A172 (cell line): ENCODE measurements around the gene WDR5. TPM values are rescaled to one million over a fixed set of nuclear protein-coding genes. Genes with fewer than 3 reads are reported as not detected.

Experiments
- DNase-seq: peaks from one replicate; pipeline ENCODE4 v3.0.0-alpha.2; 2015; ENCODE audit warnings: low spot score
- total RNA-seq: library from RNA; depleted of rRNA; stranded (reverse); fragments of >200 nt; shearing (Covaris generic); gene quantifications from 2 replicates; pipeline ENCODE4 v1.2.3, GENCODE V29; 2014

WDR5 gene
- total RNA-seq, 1 experiment from 2014 or later = 35.7 TPM

DNA sequence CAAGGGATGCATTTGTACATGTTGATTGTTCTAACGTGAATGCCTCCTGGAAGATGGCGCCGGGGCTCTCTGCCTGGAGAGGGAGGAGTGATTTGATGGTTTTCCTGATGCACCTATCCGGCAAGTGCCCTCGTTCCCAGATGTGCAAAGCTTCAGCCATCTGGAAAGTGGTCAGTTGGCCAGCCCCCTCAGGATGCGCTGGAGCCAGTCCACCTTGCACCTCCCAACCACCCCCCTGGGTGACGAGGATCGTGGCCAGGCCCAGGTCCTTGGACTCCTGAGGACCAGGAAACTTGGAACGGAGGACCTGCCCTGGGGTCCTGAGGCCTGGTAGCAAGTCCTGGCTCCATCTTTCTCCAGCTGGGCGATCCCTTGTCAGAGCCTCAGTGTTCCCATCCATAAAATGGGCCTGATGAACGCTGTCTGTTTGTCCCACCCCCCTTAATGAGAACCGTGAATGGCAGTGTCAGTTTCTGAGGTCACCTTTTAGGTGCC lies 52.1 kb downstream of the WDR5 start:
- DNase-seq = no peak

DNA sequence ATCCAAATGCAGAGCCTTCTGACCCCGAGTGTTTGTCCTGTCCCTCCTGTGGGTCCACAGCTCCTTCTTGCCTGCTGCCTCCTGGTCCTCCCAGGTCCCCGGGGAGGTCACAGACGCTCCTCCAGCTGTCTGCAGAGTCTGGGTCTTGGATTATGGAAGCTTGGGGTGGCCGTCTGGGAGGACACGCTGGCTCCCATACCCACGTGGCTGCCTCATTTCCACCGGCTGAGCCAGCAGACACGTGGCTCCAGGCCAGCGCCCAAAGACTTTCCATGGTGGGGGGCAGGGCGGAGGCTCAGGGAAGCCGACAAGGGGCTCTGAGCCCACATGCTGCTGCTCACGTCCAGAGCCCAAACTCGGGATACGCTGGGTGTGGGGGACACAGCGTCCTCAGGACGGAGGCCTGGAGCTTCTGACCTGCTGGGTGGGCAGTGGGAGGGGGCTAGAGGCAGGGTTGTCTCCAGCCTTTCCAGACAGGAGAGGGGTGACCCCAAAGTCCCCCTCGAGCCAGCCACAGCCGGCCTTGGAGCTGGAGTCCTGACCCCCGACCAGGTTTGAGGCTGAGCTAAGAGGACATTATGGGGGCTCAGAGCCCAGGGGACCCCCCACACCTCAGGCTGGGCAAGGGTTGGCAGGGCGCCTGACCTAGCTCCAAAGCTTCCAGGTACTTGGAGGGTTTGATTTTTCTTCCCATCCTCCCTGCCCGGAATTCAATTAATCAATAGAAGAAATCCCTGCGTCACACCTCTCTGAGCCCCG lies 52.7 kb downstream of the WDR5 start:
- DNase-seq = no peak

DNA sequence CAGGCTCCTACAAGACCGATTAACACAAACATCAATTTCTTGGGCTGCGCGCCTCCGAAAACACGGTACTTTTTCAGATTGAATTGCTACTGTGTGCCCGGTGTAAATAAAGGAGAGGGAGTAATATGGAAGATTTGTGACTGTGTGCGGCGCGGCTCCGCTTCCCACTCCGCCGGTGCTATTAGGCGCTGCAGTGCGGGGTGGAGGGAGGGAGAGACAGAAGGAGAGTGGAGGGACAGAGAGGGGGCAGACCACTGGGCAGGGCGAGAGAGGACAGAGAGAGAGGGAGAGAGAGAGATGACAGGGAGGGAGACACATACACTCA lies 53.2 kb downstream of the WDR5 start:
- DNase-seq = no peak

DNA sequence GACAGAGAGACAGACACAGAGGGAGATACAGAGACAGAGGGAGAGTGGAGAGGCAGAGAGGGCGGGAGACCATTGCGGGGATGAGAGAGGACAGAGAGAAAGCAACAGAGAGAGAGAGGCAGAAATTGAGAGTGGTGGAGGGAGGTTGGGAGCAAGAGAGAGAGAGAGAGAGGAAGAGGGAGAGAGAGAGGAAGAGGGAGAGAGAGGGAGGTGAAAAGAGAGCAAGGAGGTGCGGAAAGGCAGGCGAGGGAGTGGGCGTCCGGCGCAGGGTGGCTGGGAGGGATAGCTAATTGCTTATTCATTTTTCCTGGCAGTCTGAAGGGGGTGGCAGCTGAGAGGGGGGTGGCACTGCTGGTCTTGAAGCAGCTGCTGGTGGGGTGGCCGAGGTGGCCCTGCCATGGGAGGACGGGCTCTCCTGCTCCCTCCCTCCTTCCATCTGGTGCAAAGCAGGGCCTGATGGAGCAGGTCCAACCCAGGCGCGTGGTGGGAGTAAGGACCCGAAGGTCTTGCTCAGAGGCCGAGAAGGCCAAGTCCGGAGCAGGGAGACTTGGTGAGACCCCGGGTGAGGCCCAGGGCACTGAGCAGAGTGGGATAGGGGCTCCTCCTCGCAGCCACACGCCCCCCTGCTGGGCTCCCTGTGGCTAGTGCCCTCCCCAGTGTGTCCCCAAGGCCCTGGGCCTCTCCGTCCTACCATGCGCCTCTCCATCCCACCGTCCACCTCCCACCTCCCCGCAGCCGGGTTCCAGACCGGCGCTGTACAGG lies 53.8 kb downstream of the WDR5 start:
- no peak for DNase-seq

DNA sequence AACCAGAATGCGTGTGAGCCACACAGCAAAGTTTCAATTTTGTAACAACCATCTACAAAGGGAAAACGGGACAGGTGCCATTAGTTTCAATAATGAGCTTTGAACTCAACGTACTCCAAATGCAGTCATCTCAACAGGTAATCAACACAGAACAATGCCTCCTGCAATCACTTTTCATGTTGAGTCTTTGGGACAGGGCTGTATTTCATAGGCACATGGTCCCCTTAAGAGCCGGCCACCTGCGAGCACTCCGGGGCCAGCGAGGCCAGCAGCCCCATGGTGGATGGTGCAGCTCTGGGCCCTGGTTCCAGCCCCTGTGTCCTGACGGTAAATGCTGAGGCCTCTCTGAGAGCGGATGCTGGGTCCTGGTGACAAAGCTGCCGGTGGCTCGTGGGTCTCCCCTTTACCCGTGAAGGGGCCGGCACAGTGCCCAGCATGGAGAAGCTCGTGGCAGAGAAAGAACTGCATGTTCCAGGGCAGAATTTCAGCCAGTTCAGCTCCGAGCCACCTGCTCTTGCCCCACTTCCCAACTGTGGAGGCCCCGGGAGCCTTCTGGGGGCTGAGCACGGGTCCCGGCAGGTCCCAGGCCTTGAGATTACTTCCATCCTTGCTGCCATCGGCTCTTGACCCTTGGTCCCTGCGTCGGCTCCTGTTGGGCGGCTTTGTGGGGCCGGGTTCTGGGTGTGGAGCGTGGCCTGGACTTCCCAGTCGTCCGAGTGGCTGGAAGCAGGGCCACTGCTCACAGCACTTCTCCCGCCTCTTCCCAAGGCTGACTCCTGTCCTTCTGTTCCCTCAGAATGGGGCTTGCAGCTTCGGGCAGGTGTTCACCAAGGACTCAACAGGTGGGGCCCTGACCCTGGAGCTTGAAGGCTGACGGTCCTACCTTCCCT lies 54.6 kb downstream of the WDR5 start:
- DNase-seq = no peak

DNA sequence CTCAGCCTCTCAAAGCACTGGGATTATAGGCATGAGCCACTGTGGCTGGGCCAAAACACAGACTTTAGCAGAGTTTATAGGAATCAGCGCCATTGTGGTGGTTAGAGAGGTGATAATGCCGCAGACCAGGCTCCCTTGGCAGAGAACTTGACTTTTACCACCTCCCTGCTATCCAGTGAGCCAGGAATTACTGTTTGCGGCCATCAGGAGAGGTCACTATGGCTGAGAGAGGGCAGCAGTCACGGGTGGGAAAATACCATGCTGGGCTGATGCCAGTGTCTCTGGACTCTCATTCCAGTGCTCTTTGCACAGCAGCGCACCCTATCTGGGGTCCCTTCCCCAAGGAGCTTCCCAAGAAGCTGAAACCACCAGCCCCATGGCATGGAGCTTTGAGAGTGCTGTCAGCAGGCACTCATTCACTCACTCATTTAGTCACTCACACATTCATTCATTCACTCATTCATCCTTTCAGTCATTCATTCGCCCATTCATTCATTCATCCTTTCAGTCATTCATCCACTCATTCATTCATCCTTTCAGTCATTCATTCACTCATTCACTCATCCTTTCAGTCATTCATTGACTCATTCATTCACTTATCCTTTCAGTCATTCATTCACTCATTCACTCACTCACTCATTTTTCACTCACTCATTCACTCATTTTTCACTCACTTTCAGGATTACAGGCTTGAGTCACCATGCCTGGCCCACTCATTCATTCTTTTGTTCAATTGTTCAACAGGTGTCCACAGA lies 55.8 kb downstream of the WDR5 start:
- no peak for DNase-seq

DNA sequence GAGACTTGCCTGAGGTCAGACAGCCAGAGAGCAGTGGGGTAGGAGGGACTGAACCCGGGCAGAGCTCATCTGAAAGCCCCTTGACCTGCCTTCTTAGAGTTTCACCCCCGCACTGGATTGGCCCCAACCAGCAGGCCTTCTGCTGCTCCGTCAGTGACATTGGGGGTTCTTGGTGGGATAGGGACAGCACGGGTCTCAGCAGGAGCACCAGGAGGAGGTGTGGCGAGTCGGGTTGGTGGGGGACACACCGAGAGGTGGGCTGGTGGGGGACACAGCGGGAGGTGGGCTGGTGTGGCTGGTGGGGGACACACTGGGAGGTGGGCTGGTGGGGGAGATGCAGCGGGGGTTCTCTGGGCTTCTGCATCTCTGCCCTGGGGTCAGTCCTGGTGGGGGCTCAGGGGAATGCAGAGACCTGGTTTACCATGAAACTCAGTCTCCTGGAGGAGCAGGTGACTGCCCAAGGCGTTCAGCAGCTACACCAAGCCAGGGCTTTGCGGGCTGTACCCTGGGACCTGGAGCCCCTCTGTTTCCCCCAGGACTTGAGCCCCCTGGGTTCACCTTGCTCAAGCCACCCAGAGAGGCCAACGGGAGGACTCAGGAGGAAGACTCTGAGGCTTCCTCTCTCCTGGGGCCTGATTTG lies 56.5 kb downstream of the WDR5 start:
- no peak for DNase-seq

DNA sequence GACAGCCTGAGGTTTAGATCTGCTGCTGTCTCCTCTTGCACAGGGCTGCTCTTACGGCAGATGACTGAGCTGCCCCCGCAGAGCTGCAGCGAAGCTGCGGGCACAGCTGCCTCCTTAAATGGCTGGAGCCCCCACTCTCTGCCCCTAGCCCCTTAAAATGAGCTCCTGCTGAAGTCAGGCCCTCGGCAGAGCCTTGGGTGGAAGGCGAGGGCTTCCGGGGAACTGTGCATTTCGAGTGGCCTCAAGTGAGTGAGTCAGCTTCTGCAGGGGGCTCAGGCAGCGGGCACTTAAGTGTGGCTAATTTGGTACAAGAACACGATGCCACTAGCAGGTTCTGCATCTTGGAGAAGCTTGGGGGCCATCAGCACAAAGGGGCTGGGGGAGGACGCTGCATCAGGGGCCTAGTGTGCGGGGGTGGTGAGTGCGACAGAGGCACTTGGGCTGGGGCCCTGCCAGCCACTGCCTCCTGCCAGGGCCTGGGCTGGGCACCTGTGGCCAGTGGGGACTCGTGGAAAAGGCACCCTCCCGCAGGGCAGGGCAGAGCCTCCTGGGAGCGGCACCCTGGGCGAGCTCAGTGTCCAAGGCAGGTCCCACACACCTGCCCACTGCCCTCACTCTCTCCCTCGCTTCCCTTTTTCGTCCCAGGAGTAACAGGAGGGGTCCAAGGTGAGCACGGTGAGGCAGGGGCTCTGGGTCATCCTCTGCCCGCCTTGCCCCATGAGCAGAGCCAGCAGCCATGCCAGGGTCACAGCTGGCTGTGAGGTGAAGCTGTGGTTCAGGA lies 57.3 kb downstream of the WDR5 start:
- DNase-seq = no peak

DNA sequence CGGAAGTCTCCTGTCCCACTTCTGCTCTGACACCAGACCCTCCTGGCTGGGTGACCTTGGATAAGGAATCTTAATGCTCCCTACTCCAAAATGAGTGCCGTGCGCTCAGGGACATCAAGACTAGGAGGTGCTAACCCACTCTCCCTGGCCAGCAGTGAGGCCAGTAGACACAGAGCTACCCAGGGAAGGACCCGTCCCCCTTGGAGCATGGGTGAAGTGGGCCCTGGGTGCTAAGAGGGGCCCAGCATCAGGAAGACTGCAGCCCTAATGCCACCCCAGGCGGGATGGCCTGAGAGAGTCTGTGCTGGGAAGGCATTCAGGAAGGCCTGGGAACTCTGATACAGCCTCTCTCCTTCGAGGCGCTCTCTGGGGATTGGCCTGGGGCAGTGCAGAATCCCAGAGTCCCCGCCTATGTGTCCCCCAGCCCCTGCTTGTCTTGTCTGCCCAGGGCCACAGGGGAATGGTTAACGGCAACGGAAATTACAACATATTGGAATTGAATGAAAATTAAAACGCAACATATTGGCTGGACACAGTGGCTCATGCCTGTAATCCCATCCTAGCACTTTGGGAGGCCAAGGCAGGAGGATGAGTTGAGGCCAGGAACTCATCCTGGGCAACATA lies 58.1 kb downstream of the WDR5 start:
- no peak for DNase-seq

DNA sequence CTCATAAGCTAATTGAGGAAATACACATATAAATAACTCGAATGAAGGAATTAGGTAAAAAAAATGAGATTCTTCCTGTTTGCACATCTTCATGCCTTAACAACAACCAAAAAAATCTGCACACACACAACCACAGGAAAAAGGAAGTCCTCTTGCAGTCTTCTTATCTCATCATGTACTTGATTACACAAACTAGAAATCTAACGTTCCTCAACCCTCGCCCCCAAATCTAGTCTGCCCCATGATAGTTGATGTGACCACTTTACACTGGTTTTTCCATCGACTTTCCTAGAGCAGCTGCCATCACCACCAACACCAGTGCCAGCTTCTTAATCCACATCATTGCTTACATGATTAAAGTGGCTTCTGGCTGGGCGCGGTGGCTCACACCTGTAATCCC lies 59.7 kb downstream of the WDR5 start:
- no peak for DNase-seq

DNA sequence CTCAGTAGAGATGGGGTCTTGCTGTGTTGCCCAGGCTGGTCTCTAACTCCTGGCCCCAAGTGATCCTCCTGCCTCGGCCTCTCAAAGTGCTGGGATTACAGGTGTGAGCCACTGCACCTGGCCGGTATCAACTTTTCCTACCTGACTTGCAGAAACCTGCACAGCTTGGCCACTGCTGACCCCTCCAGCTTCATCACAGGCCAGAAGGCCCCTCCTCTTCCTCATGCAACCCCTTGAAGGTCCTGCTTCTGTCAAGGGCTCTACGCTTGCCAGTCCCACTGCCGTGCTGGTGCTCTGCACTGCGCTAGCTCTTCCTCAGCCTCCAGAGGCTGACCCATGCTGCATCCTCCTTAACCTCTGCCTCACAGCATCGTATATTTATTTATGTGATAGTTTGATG lies 61.0 kb downstream of the WDR5 start:
- DNase-seq = no peak

DNA sequence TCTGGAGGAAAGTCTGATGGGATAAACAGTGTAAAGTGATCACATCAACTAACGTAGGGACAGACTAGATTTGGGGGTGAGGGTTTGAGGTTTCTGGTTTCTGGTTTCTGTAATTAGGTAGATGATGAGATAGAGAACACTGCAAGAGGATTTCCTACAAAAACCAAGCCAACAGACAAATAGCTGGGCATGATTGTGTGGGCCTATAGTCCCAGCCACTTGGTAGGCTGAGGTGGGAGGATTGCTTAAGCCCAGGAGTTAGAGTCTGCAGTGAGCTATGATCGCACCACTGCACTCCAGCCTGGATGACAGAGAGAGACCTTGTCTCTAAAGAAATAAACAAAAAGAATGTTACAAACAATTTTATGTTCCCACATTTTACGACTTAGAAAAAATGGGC lies 62.9 kb downstream of the WDR5 start:
- no peak for DNase-seq

DNA sequence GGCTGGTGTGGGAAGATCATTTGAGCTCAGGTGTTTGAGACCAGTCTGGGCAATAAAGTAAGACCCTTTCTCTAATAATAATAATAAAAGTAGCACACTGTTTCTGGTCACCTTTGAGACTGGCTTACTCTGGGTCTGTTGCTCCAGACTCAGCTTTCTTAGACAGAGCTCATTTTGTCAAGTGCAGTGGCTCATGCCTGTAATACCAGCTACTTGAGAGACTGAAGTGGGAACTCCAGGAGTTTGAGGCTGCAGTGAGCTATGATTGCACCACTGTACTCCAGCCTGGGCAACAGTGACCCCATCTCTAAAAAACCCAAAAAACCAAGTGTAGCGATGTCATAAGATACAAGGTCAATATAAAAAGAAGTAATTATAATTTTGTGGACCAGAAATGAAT lies 64.8 kb downstream of the WDR5 start:
- DNase-seq = no peak

DNA sequence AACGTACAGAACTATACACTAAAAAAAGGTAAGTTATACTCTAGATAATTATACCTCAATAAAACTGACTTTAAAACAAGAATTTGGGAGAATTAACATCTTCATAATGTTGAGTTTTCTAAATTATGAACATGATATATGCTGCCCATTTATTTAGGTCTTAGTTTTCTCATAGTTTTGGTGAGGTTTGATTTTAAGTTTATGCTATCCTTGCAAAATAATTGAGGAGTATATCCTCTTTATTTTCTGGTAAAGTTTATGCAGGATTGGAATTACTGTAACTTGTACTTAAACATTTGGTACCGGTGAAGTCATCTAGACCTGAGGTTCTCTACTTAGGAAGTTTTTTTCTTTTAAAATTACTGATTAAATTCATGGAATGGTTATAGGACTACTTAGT lies 67.3 kb downstream of the WDR5 start:
- no peak for DNase-seq

DNA sequence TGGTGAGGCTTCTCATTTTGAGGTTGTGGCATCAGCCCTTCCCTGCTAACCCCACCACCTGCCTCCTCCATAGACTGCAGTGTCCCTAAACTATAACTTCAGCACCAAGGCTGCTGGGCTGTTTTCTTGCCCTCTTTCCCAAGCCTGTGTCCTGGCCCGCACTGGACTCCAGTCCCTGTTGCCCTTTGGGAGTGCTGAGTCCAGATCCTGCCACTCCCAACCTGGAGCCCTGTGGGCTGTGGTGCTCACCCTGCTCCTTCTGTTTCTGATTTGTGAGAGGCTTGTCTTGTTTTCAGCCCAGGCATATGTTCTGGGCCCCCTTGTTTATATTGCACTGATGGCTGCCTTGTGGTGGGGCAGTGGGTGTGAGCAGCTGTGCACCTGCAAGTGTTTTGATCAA lies 68.2 kb downstream of the WDR5 start:
- no peak for DNase-seq

DNA sequence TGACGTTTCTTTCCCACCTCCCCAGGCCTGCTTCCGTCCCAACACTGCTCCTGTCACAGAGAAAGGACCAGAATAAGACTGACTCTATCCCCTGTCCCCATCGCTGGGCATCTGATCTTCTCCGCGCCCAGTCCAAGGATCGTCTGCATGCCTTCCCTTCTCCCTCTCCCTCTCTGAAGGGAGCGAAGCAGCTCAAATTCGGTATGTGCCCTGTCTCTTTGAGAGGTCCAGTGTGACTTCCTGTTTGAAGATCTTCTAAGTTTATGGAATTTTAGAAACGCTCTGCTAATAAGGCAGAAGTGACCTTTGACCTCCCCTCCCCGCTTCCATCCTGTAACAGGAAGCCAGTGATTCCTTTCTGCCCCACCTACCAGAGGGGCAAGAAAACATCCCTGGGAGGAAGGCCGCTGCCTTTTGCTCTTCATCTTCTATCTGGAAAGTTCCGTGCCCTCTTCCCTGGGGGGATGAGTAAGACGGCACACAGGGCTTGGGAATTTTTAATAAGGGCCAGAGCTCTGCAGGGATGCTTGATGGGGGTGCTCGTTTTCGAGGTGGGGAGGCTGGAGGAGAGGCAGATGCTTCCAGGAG lies 69.2 kb downstream of the WDR5 start:
- DNase-seq = no peak

DNA sequence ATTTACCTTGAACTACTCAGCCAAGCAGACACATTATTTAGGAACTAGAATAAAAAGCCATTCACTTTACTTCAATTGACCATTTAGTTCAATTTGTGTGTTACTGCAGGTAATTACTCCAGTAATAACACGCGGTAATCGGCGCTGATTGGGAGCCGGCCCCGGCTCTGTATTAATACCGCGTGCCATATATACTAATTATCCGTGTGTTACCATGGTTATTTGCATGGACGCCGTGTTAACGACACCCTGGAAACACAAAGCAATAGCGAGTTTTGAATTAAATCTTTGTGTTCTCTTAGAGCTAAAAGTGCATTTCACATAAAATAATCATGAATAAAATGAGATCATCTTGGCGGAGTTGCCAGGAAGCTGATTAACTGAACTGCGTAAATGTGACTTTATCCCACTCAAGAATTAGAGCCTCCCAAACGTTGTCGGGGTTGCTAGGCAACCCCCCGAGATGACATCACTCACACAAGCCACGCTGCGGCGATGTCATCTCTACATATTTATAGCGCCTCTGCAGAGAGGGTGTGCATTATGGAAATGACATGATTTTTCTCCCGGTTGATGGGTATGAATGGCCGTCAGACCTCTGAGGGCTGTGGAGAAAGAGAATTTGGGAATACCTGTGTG lies 69.9 kb downstream of the WDR5 start:
- peak; percentile 37 for DNase-seq

DNA sequence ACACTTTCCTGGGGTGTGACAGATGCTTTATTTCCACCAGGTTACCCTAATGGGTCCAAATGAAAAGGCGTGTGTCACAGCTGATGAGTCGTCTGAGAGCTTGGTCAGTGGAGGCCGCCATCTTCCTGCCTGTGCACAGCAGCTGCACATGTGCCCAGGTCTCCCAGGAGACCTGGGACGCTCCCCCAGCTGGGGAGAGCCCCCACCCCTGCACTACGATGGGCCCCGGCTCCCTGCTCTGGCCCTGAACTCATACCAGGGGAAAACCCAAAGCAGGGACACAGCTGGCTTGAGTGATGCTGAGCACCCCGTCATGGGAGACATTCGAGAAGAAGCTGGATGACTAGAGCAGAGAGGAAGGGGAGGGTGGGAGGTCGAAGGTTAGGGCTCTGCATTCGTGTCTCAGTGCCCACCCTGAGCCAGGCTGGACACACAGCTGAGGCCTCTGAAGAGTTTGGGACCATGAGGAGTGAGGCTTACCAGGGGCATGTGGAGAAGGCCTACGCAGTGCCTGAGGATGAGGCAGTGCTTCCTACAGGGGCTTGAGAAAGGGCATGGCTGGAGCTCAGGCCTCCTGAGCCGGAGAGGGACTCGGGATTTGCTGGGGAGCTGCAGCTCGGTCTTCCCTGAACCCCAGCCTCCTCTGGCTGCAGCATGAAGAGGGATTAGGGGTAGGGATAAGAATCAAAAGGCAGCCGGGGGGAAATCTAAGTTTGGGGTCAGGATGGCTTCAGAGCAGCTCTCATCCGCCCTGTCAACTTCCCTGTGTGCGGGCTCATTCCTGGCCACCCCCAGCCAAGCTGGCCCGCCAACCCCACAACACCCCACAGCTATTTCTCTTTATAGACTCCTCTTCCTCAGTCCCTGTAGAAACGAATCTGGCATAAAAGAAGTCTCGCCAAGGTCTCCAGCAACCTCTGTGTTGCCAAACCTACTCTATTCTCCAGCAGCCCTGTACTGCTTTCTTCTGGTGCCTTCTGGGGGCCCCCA lies 70.7 kb downstream of the WDR5 start:
- no peak for DNase-seq
